Measurements from ENCODE around the gene KRT27. TPM values are rescaled to one million over a fixed set of nuclear protein-coding genes. Genes with fewer than 3 reads are reported as not detected.

KRT27 gene
- total and polyA plus RNA-seq, 9 of the 15 experiments (the other 6 are each of a cell fraction or from before 2014, with no cell fraction given): 0.10 TPM; not detected in 8

GRCh38 chr17:40818343-40818732, 36.0 kb upstream of the KRT27 start (continued):
- no peak for TF ChIP-seq ARID3B (CRISPR knock-in tag; IDR thresholded peaks at IDR 0.05; ENCODE audit: borderline replicate concordance)
- TF ChIP-seq CHCHD3 (CRISPR knock-in tag; IDR thresholded peaks at IDR 0.05): no peak
- TF ChIP-seq STAT5B (CRISPR knock-in tag; IDR thresholded peaks at IDR 0.05): no peak
- no peak for TF ChIP-seq GMEB1 (CRISPR knock-in tag; IDR thresholded peaks at IDR 0.05)
- TF ChIP-seq CHD1 (IDR thresholded peaks at IDR 0.05; ENCODE audit: low read length): peak; percentile 36
- peak; percentile 55; the same call in 1 of the 2 replicates for TF ChIP-seq NFRKB (IDR thresholded peaks at IDR 0.05; ENCODE audit: low read depth)
- TF ChIP-seq RAD21 (CRISPR knock-in tag; conservative IDR thresholded peaks at IDR 0.05 in 1 of 2, IDR thresholded peaks at IDR 0.05 in 1 of 2): no peak
- TF ChIP-seq SAFB2 (IDR thresholded peaks at IDR 0.05; ENCODE audit: borderline replicate concordance, low read depth, low read length, severe bottlenecking): no peak
- 0 out of 2 replicates have a peak, but pooled peaks have one; percentile 3 for TF ChIP-seq REST (IDR thresholded peaks at IDR 0.05; ENCODE audit: borderline replicate concordance)
- no peak for TF ChIP-seq REST (CRISPR knock-in tag; IDR thresholded peaks at IDR 0.05; ENCODE audit: low read depth)

Data from K562 (cell line).